Kidney (tissue), 14 donors: Measurements from ENCODE around the gene H1-8. TPM values are rescaled to one million over a fixed set of nuclear protein-coding genes. Genes with fewer than 3 reads are reported as not detected.

ENCODE experiments used
- DNase-seq, 5 donors: peaks; one replicate each; pipeline ENCODE4 v3.0.0-alpha.2; 2013 to 2020
- FAIRE-seq: peaks from 2 replicates; lab custom pipeline; 2012; peaks lifted over from hg19 to GRCh38; lab: Jason Lieb, UNC
- H3K27ac ChIP-seq, 2 donors: one replicate each; pipeline ENCODE4 v1.7.0; 2013; ENCODE audit warnings: low read depth in 2 of 2, low read length in 2 of 2, inconsistent platforms in 1 of 2
- H3K27me3 ChIP-seq: one replicate; pipeline ENCODE4 v1.7.1; 2013; ENCODE audit warnings: low read length, inconsistent platforms; ENCODE audit not compliant: control insufficient read depth, insufficient read depth
- H3K36me3 ChIP-seq, 3 donors: one replicate each; pipeline versions ENCODE4 v1.7.0 to v1.7.1; 2013; ENCODE audit warnings: low read length in 3 of 3, control low read depth in 1 of 3, inconsistent platforms in 1 of 3; ENCODE audit not compliant: insufficient read depth in 3 of 3, control insufficient read depth in 2 of 3
- H3K4me1 ChIP-seq, 3 donors: one replicate each; pipeline versions ENCODE4 v1.7.0 to v1.7.1; 2013; ENCODE audit warnings: low read length in 3 of 3, inconsistent platforms in 1 of 3, low read depth in 1 of 3; ENCODE audit not compliant: control insufficient read depth in 2 of 3, insufficient read depth in 2 of 3
- H3K4me3 ChIP-seq, 3 donors: one replicate each; pipeline versions ENCODE4 v1.7.0 to v1.8.1; 2013; ENCODE audit warnings: low read length in 3 of 3, control low read depth in 1 of 3, inconsistent platforms in 1 of 3
- H3K9ac ChIP-seq, 3 donors: one replicate each; pipeline versions ENCODE4 v1.7.0 to v1.7.1; 2013; ENCODE audit warnings: low read length in 3 of 3, control low read depth in 1 of 3, inconsistent platforms in 1 of 3
- H3K9me3 ChIP-seq, 3 donors: one replicate each; pipeline versions ENCODE4 v1.7.0 to v1.7.1; 2013; ENCODE audit warnings: low read length in 3 of 3, control low read depth in 1 of 3, inconsistent platforms in 1 of 3; ENCODE audit not compliant: control insufficient read depth in 2 of 3, insufficient read depth in 1 of 3
- CTCF ChIP-seq: IDR thresholded peaks from 3 replicates; pipeline ENCODE4 v1.5.1; 2012; ENCODE audit warnings: mild to moderate bottlenecking, moderate library complexity, borderline replicate concordance; ENCODE audit not compliant: insufficient read depth; ENCODE audit errors: extremely low read depth
- intact Hi-C: fragments of 100-400 bp; cut with DNase I; formaldehyde crosslinking; loops from one replicate; pipeline ENCODE4 v1.11.1; 2022
- polyA plus RNA-seq: library from polyadenylated mRNA; stranded (reverse); fragments of 350-450 nt; fragmentation: Illumina TruSeq; extraction: RNeasy Lipid Tissue Mini Kit (QIAGEN cat#74804); gene quantifications from one replicate; pipeline ENCODE4 v1.2.3, GENCODE V29; 2014; ENCODE audit warnings: low read depth, low replicate concordance; ENCODE audit not compliant: insufficient read depth
- total RNA-seq: library from RNA; stranded (reverse); fragmentation: NEBNext Ultra II Directional; extraction: Animal tissue kit (Norgen Biotek cat#: 25700); gene quantifications from one replicate; pipeline ENCODE4 v1.2.1, GENCODE V29; 2021
- donor health status: control.
- donor health status: control.
- donor health status: control.
- donor health status: control.
- donor health status: control.
- donor health status: DM: yes; HTN: yes; CAD: no.
- donor health status: Normal renal cell carcinoma (clear cell type).

The H1-8 gene
- total and polyA plus RNA-seq, 2 donors from 2014 or later = not detected

DNA sequence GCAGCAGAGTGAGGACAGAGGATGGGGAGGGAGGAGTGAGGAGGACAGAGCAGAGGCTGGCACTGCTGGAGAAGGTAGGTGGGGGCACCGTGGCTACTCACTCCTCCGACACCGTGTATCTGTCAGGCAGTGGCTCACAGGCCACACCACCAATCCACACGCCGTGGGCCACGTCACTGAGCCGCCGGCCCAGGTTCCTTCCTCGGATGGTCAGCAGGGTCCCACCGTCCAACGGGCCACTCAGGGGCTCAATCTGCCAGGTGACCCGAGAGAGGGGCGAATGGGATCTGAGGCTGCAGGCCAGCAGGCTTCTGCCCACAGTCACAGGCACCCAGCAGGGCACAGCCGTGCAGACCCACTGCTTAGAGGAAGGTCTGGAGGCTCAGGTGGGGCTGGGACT, 30.5 kb downstream of the H1-8 start:
- H3K36me3 ChIP-seq = peaks cover 0 to 4% (median 3%) of the 10 kb centered on the region in 3 donors
- TF ChIP-seq CTCF = no peak
- intact Hi-C loops = no loop called here
- FAIRE-seq = no peak
- no peaks in the 10 kb centered on the region for H3K27me3 ChIP-seq
- DNase-seq = no peak
- no peak overlapping the region for H3K4me3 ChIP-seq
- no peak overlapping the region for H3K27ac ChIP-seq
- H3K9ac ChIP-seq = no peak overlapping the region
- H3K4me1 ChIP-seq = peaks cover 0 to 11% (median 0%) of the 10 kb centered on the region in 3 donors
- H3K9me3 ChIP-seq = no peaks in the 10 kb centered on the region

- Histone ChIP-seq H3K4me3 (no peak overlapping the region), H3K27me3 (no peaks in the 10 kb centered on the region), H3K4me1 (peaks cover 0 to 11% (median 0%) of the 10 kb centered on the region in 3 donors), H3K9me3 (no peaks in the 10 kb centered on the region), H3K9ac (no peak overlapping the region), H3K36me3 (peaks cover 0 to 4% (median 3%) of the 10 kb centered on the region in 3 donors), H3K27ac (no peak overlapping the region)
- DNase-seq (no peak), FAIRE-seq (no peak)
- TF ChIP-seq CTCF = no peak
- intact Hi-C loops = no loop called here
Measured at GRCh38 chr3:129574206-129574605, 31.2 kb downstream of the H1-8 start.

- Histone ChIP-seq H3K27ac (no peak overlapping the region), H3K36me3 (peaks cover 0 to 3% (median 0%) of the 10 kb centered on the region in 3 donors), H3K9ac (no peak overlapping the region), H3K27me3 (no peaks in the 10 kb centered on the region), H3K4me1 (peaks cover 0 to 11% (median 0%) of the 10 kb centered on the region in 3 donors), H3K4me3 (no peak overlapping the region), H3K9me3 (no peaks in the 10 kb centered on the region)
- TF ChIP-seq CTCF = no peak
- no peak for DNase-seq
- intact Hi-C loops = no loop called here
- no peak for FAIRE-seq
Measured at GRCh38 chr3:129575233-129575996, 32.4 kb downstream of the H1-8 start.
